HG02943 (cell line): ENCODE data around the gene SPDYE1.
"Not testable (repeated sequence)": the region's sequence is repeated elsewhere in the genome, so short reads cannot be mapped to it uniquely, and the experiment has no call there.

Source experiments
- ATAC-seq: cut with Tn5 transposase; IDR thresholded peaks from one replicate; pipeline ENCODE4 v1.9.1; 2021; ENCODE audit warnings: mild to moderate bottlenecking, low read depth, moderate library complexity; ENCODE audit not compliant: unreplicated experiment

Gene SPDYE1

GRCh38 chr7:43990011-43990585 is 7.6 kb upstream of the SPDYE1 start:
- ATAC-seq: not testable (repeated sequence)

- ATAC-seq: not testable (repeated sequence)
These were observed 6.9 kb upstream of the SPDYE1 start for GRCh38 chr7:43990829-43991228.

GRCh38 chr7:43992896-43993295 is 4.8 kb upstream of the SPDYE1 start:
- peak; percentile 53 for ATAC-seq

GRCh38 chr7:43994681-43995080 is 3.0 kb upstream of the SPDYE1 start:
- ATAC-seq: not testable (repeated sequence)

- not testable (repeated sequence) for ATAC-seq
These were observed 14.4 kb downstream of the SPDYE1 start for GRCh38 chr7:44012081-44012480.

GRCh38 chr7:44015090-44015489 is 17.4 kb downstream of the SPDYE1 start:
- ATAC-seq: not testable (repeated sequence)

GRCh38 chr7:44018857-44019807 is 21.4 kb downstream of the SPDYE1 start:
- ATAC-seq: peak; percentile 86

- not testable (repeated sequence) for ATAC-seq
These were observed 22.1 kb downstream of the SPDYE1 start for GRCh38 chr7:44019825-44020224.

GRCh38 chr7:44022069-44022468 is 24.4 kb downstream of the SPDYE1 start:
- not testable (repeated sequence) for ATAC-seq

GRCh38 chr7:44022796-44023467 is 25.2 kb downstream of the SPDYE1 start:
- not testable (repeated sequence) for ATAC-seq

GRCh38 chr7:44029433-44029832 is 31.7 kb downstream of the SPDYE1 start:
- ATAC-seq: not testable (repeated sequence)

GRCh38 chr7:44030029-44030428 is 32.3 kb downstream of the SPDYE1 start:
- ATAC-seq: not testable (repeated sequence)

GRCh38 chr7:44031319-44031718 is 33.6 kb downstream of the SPDYE1 start:
- not testable (repeated sequence) for ATAC-seq

GRCh38 chr7:44032031-44032430 is 34.3 kb downstream of the SPDYE1 start:
- ATAC-seq: not testable (repeated sequence)

GRCh38 chr7:44033971-44034844 is 36.5 kb downstream of the SPDYE1 start:
- not testable (repeated sequence) for ATAC-seq

- ATAC-seq: not testable (repeated sequence)
These were observed 38.7 kb downstream of the SPDYE1 start for GRCh38 chr7:44036364-44036763.

GRCh38 chr7:44037951-44038350 is 40.3 kb downstream of the SPDYE1 start:
- not testable (repeated sequence) for ATAC-seq

- ATAC-seq: not testable (repeated sequence)
These were observed 40.9 kb downstream of the SPDYE1 start for GRCh38 chr7:44038553-44038952.

GRCh38 chr7:44038961-44039558 is 41.4 kb downstream of the SPDYE1 start:
- ATAC-seq: peak; percentile 71
